Measurements from ENCODE around the gene TMEM127.

- TF ChIP-seq CTCF (IDR thresholded peaks at IDR 0.05) (no peak), POLR2A (IDR thresholded peaks at IDR 0.05) (no peak)
These were observed 63.5 kb downstream of the TMEM127 start for GRCh38 chr2:96202152-96202854.
